Measurements from ENCODE around the gene PCDH9. TPM values are rescaled to one million over a fixed set of nuclear protein-coding genes. Genes with fewer than 3 reads are reported as not detected.

PCDH9 gene
- polyA plus RNA-seq, 1 of the 3 experiments (the other 2 are of a cell fraction) = 1.3 TPM

DNA sequence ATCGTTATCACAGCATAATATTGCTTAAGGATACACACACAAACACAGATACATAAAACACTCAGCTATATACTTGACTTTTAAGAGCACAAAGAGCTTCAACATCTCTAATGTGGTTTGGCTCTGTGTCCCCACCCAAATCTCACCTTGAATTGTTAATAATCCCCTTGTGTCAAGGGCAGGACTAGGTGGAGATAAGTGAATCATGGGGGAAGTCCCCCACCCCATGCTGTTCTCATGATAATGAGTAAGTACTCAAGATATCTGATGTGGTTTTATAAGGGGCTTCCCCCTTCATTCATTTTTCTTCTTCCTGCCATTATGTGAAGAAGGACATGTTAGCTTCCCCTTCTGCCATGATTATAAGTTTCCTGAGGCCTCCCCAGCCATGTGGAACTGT is 481.4 kb downstream of the PCDH9 start:
- Histone ChIP-seq H4K20me1 (ENCODE audit: insufficient read depth) (no peaks in the 10 kb centered on the region), H3K4me3 (ENCODE audit: low read depth in 2 of 2, low read length in 1 of 2) (no peak overlapping the region), H3K4me2 (no peak overlapping the region), H3K9ac (no peak overlapping the region), H3K27me3 (ENCODE audit: insufficient read depth) (no peaks in the 10 kb centered on the region), H3K4me1 (ENCODE audit: control insufficient read depth in 1 of 2, insufficient read depth in 2 of 2, low read depth in 1 of 2, low read length in 1 of 2) (no peaks in the 10 kb centered on the region), H3K9me2 (no peaks in the 10 kb centered on the region), H3K9me3 (no peaks in the 10 kb centered on the region), H3K79me2 (ENCODE audit: insufficient read depth) (no peaks in the 10 kb centered on the region), H3F3A (replicated peaks; ENCODE audit: insufficient read depth) (no peaks in the 10 kb centered on the region), H3K27ac (ENCODE audit: low read depth in 2 of 2, low read length in 1 of 2) (no peak overlapping the region), H3K36me3 (replicated peaks in 1 of 2; ENCODE audit: control insufficient read depth in 1 of 2, insufficient read depth in 2 of 2, low read length in 1 of 2) (no peaks in the 10 kb centered on the region), H2AFZ (ENCODE audit: low read depth) (no peak overlapping the region)
- WGBS (ENCODE audit: low lambda C conversion rate) = 29% methylated on average over 1 of the region's 1 CpG
- DNase-seq = no peak
- no peak for TF ChIP-seq GABPA (IDR thresholded peaks at IDR 0.05; ENCODE audit: low read depth)
- TF ChIP-seq USF2 (IDR thresholded peaks at IDR 0.05; ENCODE audit: borderline replicate concordance, low read depth, low read length) = no peak
- TF ChIP-seq TCF12 (IDR thresholded peaks at IDR 0.05) = no peak
- TF ChIP-seq RAD21 (IDR thresholded peaks at IDR 0.05; ENCODE audit: low read length) = no peak
- TF ChIP-seq FOSL2 (IDR thresholded peaks at IDR 0.05; ENCODE audit: borderline replicate concordance, low read depth) = no peak
- TF ChIP-seq, protein P1, sequence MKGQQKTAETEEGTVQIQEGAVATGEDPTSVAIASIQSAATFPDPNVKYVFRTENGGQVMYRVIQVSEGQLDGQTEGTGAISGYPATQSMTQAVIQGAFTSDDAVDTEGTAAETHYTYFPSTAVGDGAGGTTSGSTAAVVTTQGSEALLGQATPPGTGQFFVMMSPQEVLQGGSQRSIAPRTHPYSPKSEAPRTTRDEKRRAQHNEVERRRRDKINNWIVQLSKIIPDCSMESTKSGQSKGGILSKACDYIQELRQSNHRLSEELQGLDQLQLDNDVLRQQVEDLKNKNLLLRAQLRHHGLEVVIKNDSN (IDR thresholded peaks at IDR 0.05; ENCODE audit: borderline replicate concordance, low read depth) = no peak
- no peak for TF ChIP-seq ELF1 (IDR thresholded peaks at IDR 0.05)
- no peak for TF ChIP-seq TEAD4 (IDR thresholded peaks at IDR 0.05; ENCODE audit: borderline replicate concordance, insufficient read depth)
- no peak for TF ChIP-seq RCOR1 (IDR thresholded peaks at IDR 0.05; ENCODE audit: low read length)
- no peak for TF ChIP-seq MXI1 (IDR thresholded peaks at IDR 0.05; ENCODE audit: low read depth, low read length)
- TF ChIP-seq JUND (IDR thresholded peaks at IDR 0.05) = no peak
- TF ChIP-seq EP300 (IDR thresholded peaks at IDR 0.05; ENCODE audit: borderline replicate concordance in 1 of 2, low read depth in 1 of 2, low read length in 1 of 2) = no peak
- TF ChIP-seq ZBTB33 (IDR thresholded peaks at IDR 0.05; ENCODE audit: borderline replicate concordance, low read depth) = no peak
- no peak for TF ChIP-seq PBX3 (IDR thresholded peaks at IDR 0.05)
- TF ChIP-seq CHD2 (IDR thresholded peaks at IDR 0.05; ENCODE audit: low read length, partially characterized antibody) = no peak
- TF ChIP-seq GATA2 (CRISPR knock-in tag; IDR thresholded peaks at IDR 0.05) = no peak
- TF ChIP-seq, protein P2, sequence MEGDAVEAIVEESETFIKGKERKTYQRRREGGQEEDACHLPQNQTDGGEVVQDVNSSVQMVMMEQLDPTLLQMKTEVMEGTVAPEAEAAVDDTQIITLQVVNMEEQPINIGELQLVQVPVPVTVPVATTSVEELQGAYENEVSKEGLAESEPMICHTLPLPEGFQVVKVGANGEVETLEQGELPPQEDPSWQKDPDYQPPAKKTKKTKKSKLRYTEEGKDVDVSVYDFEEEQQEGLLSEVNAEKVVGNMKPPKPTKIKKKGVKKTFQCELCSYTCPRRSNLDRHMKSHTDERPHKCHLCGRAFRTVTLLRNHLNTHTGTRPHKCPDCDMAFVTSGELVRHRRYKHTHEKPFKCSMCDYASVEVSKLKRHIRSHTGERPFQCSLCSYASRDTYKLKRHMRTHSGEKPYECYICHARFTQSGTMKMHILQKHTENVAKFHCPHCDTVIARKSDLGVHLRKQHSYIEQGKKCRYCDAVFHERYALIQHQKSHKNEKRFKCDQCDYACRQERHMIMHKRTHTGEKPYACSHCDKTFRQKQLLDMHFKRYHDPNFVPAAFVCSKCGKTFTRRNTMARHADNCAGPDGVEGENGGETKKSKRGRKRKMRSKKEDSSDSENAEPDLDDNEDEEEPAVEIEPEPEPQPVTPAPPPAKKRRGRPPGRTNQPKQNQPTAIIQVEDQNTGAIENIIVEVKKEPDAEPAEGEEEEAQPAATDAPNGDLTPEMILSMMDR (IDR thresholded peaks at IDR 0.05) = no peak
- ChIA-PET CTCF (no interaction called here), POLR2A (no interaction called here)

All from SK-N-SH (cell line).